Activated CD4-positive, alpha-beta T cell treated with anti-CD3 and anti-CD28 coated beads, Interleukin-2, amount 50 U/mL, for 16 hours (primary cell): ENCODE results near the gene MRPS18C.
A peak's percentile ranks its signal among the peaks of the same experiment; 100 is the strongest.
"Not testable (repeated sequence)": the region's sequence is repeated elsewhere in the genome, so short reads cannot be mapped to it uniquely, and the experiment has no call there.

Source experiments
- DNase-seq: peaks from one replicate; pipeline ENCODE4 v3.0.0-alpha.2; 2020

Gene MRPS18C

GRCh38 chr4:83498187-83498586, 42.3 kb downstream of the MRPS18C start:
- no peak for DNase-seq

- not testable (repeated sequence) for DNase-seq
Measured at GRCh38 chr4:83501671-83502070, 45.8 kb downstream of the MRPS18C start.

GRCh38 chr4:83503974-83504373, 48.1 kb downstream of the MRPS18C start:
- no peak for DNase-seq

GRCh38 chr4:83504503-83504902, 48.6 kb downstream of the MRPS18C start:
- no peak for DNase-seq

GRCh38 chr4:83504996-83505395, 49.1 kb downstream of the MRPS18C start:
- DNase-seq: no peak

- DNase-seq: peak; percentile 80
Measured at GRCh38 chr4:83509156-83509585, 53.3 kb downstream of the MRPS18C start.

- DNase-seq: peak; percentile 18
Measured at GRCh38 chr4:83510442-83510841, 54.6 kb downstream of the MRPS18C start.
